ENCODE data around the gene PHF20.

PHF20 gene

GRCh38 chr20:35901678-35902544 is 130.1 kb downstream of the PHF20 start:
- no peak overlapping the region for H3K4me3 ChIP-seq
- no peak for DNase-seq (ENCODE audit: low spot score)
- H3K27ac ChIP-seq, result no peak overlapping the region
- no peak for TF ChIP-seq CTCF (IDR thresholded peaks at IDR 0.05)

GRCh38 chr20:35902545-35902941 is 130.7 kb downstream of the PHF20 start:
- no peak for DNase-seq (ENCODE audit: low spot score)
- no peak for TF ChIP-seq CTCF (IDR thresholded peaks at IDR 0.05)
- H3K4me3 ChIP-seq, result no peak overlapping the region
- no peak overlapping the region for H3K27ac ChIP-seq

GRCh38 chr20:35903843-35904242 is 132.0 kb downstream of the PHF20 start:
- H3K27ac ChIP-seq, result no peak overlapping the region
- no peak overlapping the region for H3K4me3 ChIP-seq
- DNase-seq (ENCODE audit: low spot score), result no peak
- TF ChIP-seq CTCF (IDR thresholded peaks at IDR 0.05), result no peak

GRCh38 chr20:35904982-35905663 is 133.3 kb downstream of the PHF20 start:
- no peak for TF ChIP-seq CTCF (IDR thresholded peaks at IDR 0.05)
- DNase-seq (ENCODE audit: low spot score), result no peak
- H3K4me3 ChIP-seq, result no peak overlapping the region

GRCh38 chr20:35907017-35907701 is 135.3 kb downstream of the PHF20 start:
- TF ChIP-seq CTCF (IDR thresholded peaks at IDR 0.05), result no peak
- no peak for DNase-seq (ENCODE audit: low spot score)
- Histone ChIP-seq H3K4me3 (no peak overlapping the region), H3K27ac (no peak overlapping the region)

More at GRCh38 chr20:35904982-35905663, 133.3 kb downstream of the PHF20 start:
- no peak overlapping the region for H3K27ac ChIP-seq

GRCh38 chr20:35908007-35908406 is 136.2 kb downstream of the PHF20 start:
- DNase-seq (ENCODE audit: low spot score), result no peak
- Histone ChIP-seq H3K27ac (no peak overlapping the region), H3K4me3 (no peak overlapping the region)
- no peak for TF ChIP-seq CTCF (IDR thresholded peaks at IDR 0.05)
